ENCODE measurements around the gene BBS9.

- TF ChIP-seq CTCF (IDR thresholded peaks at IDR 0.05; ENCODE audit: low read length) (no peak), EZH2 (optimal IDR thresholded peaks at IDR 0.05; ENCODE audit: low read depth, low read length) (no peak), EZH2phosphoT487 (IDR thresholded peaks at IDR 0.05; ENCODE audit: low read length) (no peak)
These were observed 38.2 kb upstream of the BBS9 start for GRCh38 chr7:33091111-33091531.
